Measurements from ENCODE around the gene GFI1. TPM values are rescaled to one million over a fixed set of nuclear protein-coding genes. Genes with fewer than 3 reads are reported as not detected.
"Not testable (repeated sequence)": the region's sequence is repeated elsewhere in the genome, so short reads cannot be mapped to it uniquely, and the experiment has no call there.

The GFI1 gene
- total RNA-seq, 1 experiment from 2014 or later = 0.49 TPM

DNA sequence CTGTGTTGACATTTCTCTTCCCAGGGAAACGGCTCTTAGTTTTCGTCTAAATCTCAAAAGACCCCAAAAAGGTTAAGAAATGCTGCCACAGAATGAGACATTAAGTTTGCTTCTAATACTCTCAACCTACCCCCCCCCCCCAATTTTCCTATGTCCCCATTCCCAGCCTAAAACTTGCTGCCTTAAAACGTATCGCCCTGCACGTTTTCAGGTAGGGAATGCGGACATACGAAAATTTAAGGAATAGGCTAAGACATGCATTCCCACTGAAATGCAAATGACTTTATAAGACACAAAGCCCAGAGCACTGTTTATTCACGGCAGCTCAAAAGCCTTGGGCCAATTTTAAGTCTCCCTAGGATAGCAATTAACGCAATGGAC is 45.4 kb downstream of the GFI1 start:
- BruUV-seq (replicated peaks) = no TSS peak
- in situ Hi-C loops (cut with HindIII; ENCODE audit: low pct_unique_long_range_greater_than_20kb, low sequenced_read_pairs) (no loop called here), intact Hi-C loops (cut with micrococcal nuclease; ENCODE audit: unreplicated experiment) (no loop called here)
- no peaks in the 10 kb centered on the region for H3K36me3 ChIP-seq (ENCODE audit: control insufficient read depth, insufficient read depth, low read length)
- DNase-seq (ENCODE audit: low read depth, low spot score) (no peak), ATAC-seq (no peak)
- TF ChIP-seq SIN3A (IDR thresholded peaks at IDR 0.05; ENCODE audit: borderline replicate concordance, insufficient read depth, low read depth, low read length) (no peak), POLR2AphosphoS5 (IDR thresholded peaks at IDR 0.05; ENCODE audit: low read depth, low read length) (no peak), TCF7L2 (IDR thresholded peaks at IDR 0.05; ENCODE audit: low read depth, low read length) (no peak)
- TF ChIP-seq, protein P1, sequence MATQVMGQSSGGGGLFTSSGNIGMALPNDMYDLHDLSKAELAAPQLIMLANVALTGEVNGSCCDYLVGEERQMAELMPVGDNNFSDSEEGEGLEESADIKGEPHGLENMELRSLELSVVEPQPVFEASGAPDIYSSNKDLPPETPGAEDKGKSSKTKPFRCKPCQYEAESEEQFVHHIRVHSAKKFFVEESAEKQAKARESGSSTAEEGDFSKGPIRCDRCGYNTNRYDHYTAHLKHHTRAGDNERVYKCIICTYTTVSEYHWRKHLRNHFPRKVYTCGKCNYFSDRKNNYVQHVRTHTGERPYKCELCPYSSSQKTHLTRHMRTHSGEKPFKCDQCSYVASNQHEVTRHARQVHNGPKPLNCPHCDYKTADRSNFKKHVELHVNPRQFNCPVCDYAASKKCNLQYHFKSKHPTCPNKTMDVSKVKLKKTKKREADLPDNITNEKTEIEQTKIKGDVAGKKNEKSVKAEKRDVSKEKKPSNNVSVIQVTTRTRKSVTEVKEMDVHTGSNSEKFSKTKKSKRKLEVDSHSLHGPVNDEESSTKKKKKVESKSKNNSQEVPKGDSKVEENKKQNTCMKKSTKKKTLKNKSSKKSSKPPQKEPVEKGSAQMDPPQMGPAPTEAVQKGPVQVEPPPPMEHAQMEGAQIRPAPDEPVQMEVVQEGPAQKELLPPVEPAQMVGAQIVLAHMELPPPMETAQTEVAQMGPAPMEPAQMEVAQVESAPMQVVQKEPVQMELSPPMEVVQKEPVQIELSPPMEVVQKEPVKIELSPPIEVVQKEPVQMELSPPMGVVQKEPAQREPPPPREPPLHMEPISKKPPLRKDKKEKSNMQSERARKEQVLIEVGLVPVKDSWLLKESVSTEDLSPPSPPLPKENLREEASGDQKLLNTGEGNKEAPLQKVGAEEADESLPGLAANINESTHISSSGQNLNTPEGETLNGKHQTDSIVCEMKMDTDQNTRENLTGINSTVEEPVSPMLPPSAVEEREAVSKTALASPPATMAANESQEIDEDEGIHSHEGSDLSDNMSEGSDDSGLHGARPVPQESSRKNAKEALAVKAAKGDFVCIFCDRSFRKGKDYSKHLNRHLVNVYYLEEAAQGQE (IDR thresholded peaks at IDR 0.05; ENCODE audit: insufficient read depth in 1 of 2, low read depth in 2 of 2, low read length in 1 of 2) = no peak
- TF ChIP-seq, protein P2, sequence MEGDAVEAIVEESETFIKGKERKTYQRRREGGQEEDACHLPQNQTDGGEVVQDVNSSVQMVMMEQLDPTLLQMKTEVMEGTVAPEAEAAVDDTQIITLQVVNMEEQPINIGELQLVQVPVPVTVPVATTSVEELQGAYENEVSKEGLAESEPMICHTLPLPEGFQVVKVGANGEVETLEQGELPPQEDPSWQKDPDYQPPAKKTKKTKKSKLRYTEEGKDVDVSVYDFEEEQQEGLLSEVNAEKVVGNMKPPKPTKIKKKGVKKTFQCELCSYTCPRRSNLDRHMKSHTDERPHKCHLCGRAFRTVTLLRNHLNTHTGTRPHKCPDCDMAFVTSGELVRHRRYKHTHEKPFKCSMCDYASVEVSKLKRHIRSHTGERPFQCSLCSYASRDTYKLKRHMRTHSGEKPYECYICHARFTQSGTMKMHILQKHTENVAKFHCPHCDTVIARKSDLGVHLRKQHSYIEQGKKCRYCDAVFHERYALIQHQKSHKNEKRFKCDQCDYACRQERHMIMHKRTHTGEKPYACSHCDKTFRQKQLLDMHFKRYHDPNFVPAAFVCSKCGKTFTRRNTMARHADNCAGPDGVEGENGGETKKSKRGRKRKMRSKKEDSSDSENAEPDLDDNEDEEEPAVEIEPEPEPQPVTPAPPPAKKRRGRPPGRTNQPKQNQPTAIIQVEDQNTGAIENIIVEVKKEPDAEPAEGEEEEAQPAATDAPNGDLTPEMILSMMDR (IDR thresholded peaks at IDR 0.05) = no peak
- no peak overlapping the region for H3K27ac ChIP-seq (ENCODE audit: low read length)
- CTCF ChIA-PET = no interaction called here
- H3K4me1 ChIP-seq (ENCODE audit: control insufficient read depth, insufficient read depth, low read length) = no peaks in the 10 kb centered on the region
- H3K27me3 ChIP-seq (ENCODE audit: control insufficient read depth, insufficient read depth, low read length) = no peaks in the 10 kb centered on the region; the same call in 1 of the 2 replicates
- H3K9me3 ChIP-seq (ENCODE audit: control insufficient read depth, insufficient read depth, low read depth, low read length) = no peaks in the 10 kb centered on the region
- POLR2A ChIA-PET = interaction anchor here (0.5 kb wide), 1 partner anchor 136 kb away, joined by 3 read pairs; no protein-coding TSS in a partner anchor
- no peak overlapping the region for H3K4me3 ChIP-seq (ENCODE audit: low read depth in 2 of 2, low read length in 2 of 2)

DNA sequence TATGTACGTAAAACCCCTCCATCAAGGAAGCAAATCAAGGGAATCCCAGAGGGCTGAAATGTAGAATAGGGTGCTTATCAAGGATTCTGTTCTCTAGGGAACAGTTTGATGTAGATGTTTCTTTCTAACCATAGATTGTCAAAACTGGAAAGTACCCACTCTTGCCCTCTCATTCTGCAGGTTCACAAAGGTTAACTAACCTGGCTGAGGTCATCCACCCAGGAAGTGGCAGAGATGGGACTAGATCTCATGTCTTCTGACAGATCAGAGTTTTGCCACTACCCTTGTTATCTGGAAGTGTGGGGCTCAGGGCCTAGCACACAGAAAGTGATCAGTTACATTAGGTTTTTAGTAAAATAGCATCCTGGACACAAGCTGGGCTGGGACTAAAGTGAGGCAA is 47.4 kb downstream of the GFI1 start:
- in situ Hi-C loops (cut with HindIII; ENCODE audit: low pct_unique_long_range_greater_than_20kb, low sequenced_read_pairs) (no loop called here), intact Hi-C loops (cut with micrococcal nuclease; ENCODE audit: unreplicated experiment) (no loop called here)
- DNase-seq (ENCODE audit: low read depth, low spot score) (no peak), ATAC-seq (no peak)
- ChIA-PET POLR2A (no interaction called here), CTCF (no interaction called here)
- no TSS peak for BruUV-seq (replicated peaks)
- Histone ChIP-seq H3K36me3 (ENCODE audit: control insufficient read depth, insufficient read depth, low read length) (no peaks in the 10 kb centered on the region), H3K4me3 (ENCODE audit: low read depth in 2 of 2, low read length in 2 of 2) (no peak overlapping the region), H3K9me3 (ENCODE audit: control insufficient read depth, insufficient read depth, low read depth, low read length) (no peaks in the 10 kb centered on the region), H3K27ac (ENCODE audit: low read length) (no peak overlapping the region), H3K27me3 (ENCODE audit: control insufficient read depth, insufficient read depth, low read length) (no peaks in the 10 kb centered on the region), H3K4me1 (ENCODE audit: control insufficient read depth, insufficient read depth, low read length) (no peaks in the 10 kb centered on the region)
- TF ChIP-seq, protein P1 (IDR thresholded peaks at IDR 0.05; ENCODE audit: insufficient read depth in 1 of 2, low read depth in 2 of 2, low read length in 1 of 2) = no peak
- TF ChIP-seq TCF7L2 (IDR thresholded peaks at IDR 0.05; ENCODE audit: low read depth, low read length) (no peak), SIN3A (IDR thresholded peaks at IDR 0.05; ENCODE audit: borderline replicate concordance, insufficient read depth, low read depth, low read length) (no peak), POLR2AphosphoS5 (IDR thresholded peaks at IDR 0.05; ENCODE audit: low read depth, low read length) (no peak)
- TF ChIP-seq, protein P2 (IDR thresholded peaks at IDR 0.05) = no peak

DNA sequence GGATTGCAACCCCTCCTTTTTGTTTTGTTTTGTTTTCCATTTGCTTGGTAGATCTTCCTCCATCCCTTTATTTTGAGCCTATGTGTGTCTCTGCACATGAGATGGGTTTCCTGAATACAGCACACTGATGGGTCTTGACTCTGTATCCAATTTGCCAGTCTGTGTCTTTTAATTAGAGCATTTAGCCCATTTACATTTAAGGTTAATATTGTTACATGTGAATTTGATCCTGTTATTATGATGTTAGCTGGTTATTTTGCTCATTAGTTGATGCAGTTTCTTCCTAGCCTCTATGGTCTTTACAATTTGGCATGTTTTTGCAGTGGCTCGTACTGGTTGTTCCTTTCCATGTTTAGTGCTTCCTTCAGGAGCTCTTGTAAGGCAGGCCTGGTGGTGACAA is 52.2 kb downstream of the GFI1 start:
- ATAC-seq; intact Hi-C loops (cut with micrococcal nuclease; ENCODE audit: unreplicated experiment); H3K4me3 ChIP-seq (ENCODE audit: low read depth in 2 of 2, low read length in 2 of 2); H3K9me3 ChIP-seq (ENCODE audit: control insufficient read depth, insufficient read depth, low read depth, low read length); H3K27me3 ChIP-seq (ENCODE audit: control insufficient read depth, insufficient read depth, low read length); DNase-seq (ENCODE audit: low read depth, low spot score); H3K36me3 ChIP-seq (ENCODE audit: control insufficient read depth, insufficient read depth, low read length); H3K27ac ChIP-seq (ENCODE audit: low read length); POLR2A ChIA-PET; H3K4me1 ChIP-seq (ENCODE audit: control insufficient read depth, insufficient read depth, low read length); in situ Hi-C loops (cut with HindIII; ENCODE audit: low pct_unique_long_range_greater_than_20kb, low sequenced_read_pairs); BruUV-seq (replicated peaks); CTCF ChIA-PET: not testable (repeated sequence)
